GM21529 (cell line): ENCODE results near the gene EGR1.
A peak's percentile ranks its signal among the peaks of the same experiment; 100 is the strongest.

ENCODE experiments used
- ATAC-seq: cut with Tn5 transposase; IDR thresholded peaks from one replicate; pipeline ENCODE4 v1.9.1; 2021; ENCODE audit not compliant: unreplicated experiment

Gene EGR1

DNA sequence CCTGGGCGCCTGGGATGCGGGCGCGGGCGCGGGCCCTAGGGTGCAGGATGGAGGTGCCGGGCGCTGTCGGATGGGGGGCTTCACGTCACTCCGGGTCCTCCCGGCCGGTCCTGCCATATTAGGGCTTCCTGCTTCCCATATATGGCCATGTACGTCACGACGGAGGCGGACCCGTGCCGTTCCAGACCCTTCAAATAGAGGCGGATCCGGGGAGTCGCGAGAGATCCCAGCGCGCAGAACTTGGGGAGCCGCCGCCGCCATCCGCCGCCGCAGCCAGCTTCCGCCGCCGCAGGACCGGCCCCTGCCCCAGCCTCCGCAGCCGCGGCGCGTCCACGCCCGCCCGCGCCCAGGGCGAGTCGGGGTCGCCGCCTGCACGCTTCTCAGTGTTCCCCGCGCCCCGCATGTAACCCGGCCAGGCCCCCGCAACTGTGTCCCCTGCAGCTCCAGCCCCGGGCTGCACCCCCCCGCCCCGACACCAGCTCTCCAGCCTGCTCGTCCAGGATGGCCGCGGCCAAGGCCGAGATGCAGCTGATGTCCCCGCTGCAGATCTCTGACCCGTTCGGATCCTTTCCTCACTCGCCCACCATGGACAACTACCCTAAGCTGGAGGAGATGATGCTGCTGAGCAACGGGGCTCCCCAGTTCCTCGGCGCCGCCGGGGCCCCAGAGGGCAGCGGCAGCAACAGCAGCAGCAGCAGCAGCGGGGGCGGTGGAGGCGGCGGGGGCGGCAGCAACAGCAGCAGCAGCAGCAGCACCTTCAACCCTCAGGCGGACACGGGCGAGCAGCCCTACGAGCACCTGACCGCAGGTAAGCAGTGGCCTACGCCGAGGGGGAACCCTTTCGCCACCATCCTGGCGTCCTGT lies at the start of gene EGR1:
Gene EGR1 (plus strand): TSS at position 219 of the 864 bp plus-strand sequence. CDS start 283 bp downstream, at position 502.
- ATAC-seq, result peak; percentile 54

GRCh38 chr5:138418444-138418843 lies 46.8 kb upstream of the EGR1 start:
- no peak for ATAC-seq

GRCh38 chr5:138425079-138425478 lies 40.2 kb upstream of the EGR1 start:
- ATAC-seq, result no peak

DNA sequence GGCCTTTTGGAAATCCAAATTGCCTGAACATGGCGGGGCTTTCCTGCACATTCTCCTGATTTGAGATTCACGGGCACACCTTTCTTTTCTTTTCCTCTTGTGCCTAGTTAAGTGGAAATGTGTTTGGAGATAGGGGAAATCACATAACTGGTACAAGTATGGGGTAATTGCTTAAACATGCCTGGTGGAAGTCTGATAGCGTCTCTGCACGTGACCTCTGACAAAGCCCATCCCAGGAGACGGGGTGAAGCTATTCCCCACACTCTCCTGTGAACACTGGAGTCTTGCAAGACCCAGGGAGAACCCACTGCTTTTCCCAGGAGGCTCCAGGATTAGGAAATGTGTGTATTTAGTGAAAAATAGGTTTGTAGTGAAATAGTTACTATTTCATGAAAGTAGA lies 29.3 kb upstream of the EGR1 start:
- no peak for ATAC-seq

- ATAC-seq, result no peak
These were observed 27.1 kb upstream of the EGR1 start for GRCh38 chr5:138438003-138438723.

- ATAC-seq, result peak; percentile 79
These were observed 26.4 kb upstream of the EGR1 start, which contains the start of gene REEP2 for GRCh38 chr5:138438724-138439476. TSS of gene REEP2 (plus strand) at chr5:138439057. CDS start at chr5:138439209, 152 bp downstream.

DNA sequence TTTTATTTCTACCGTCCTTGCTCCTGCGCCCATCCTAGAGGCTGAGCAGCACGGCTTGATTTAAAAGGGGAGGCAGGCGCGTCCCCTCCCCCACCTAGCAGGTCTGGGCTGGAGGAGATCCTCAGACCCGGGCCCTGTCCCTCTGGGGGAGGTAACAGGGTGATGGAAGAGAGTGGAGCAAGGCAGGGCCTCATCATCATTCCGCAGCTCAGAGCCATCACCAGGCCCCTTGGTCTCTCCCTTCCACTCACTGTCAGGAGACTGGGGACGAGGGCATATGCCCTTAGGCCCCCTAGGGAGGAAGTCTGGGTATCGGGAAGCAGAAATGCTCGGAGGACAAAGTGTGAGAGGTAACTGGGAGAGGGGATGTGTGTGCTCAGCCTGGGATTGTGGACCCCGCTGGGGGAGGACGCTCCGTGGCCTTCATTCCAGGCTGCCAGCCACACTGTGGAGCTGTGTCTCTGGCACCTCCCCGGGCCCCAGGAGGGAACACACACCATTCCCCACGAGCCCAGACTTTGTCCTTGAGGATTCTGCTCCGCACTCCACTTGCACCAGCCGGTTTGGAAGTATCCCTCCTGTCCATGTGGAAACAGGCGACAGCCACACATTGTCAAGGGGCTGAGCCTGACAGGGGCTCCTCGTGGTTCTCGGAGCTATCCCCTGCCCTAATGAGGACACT lies 25.7 kb upstream of the EGR1 start:
- ATAC-seq, result no peak

- no peak for ATAC-seq
These were observed 24.9 kb upstream of the EGR1 start for GRCh38 chr5:138440159-138441073.

- ATAC-seq, result no peak
These were observed 24.1 kb upstream of the EGR1 start for GRCh38 chr5:138441221-138441620.

- no peak for ATAC-seq
These were observed 21.1 kb upstream of the EGR1 start for GRCh38 chr5:138444078-138444773.

DNA sequence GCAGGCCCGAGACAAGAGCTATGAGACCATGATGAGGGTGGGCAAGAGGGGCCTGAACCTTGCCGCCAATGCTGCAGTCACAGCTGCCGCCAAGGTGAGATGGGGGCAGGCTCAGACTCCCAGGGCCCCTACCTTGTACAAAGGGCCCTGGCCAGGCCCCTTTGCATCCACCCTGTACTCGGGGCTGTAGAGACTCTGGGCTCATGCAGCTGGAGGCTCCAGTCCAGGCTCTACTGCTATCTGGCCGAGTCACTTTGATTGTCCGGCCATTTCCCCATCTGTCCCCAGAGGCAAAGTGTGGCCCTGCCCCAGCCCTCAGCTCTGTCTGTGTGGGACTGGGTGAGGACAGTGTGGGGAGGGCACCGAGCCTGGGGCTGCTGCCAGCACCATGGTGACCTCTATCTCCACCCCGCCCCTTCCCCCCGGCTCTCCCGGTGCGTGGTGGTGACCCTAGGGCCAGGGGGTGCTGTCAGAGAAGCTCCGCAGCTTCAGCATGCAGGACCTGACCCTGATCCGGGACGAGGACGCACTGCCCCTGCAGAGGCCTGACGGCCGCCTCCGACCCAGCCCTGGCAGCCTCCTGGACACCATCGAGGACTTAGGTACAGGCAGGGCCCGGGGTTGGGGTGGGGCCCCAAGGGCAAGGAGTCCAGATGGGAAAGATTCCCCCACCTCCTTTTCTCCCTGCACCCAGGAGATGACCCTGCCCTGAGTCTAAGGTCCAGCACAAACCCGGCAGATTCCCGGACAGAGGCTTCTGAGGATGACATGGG lies 20.3 kb upstream of the EGR1 start:
- no peak for ATAC-seq

GRCh38 chr5:138445547-138446271 lies 19.6 kb upstream of the EGR1 start:
- no peak for ATAC-seq

GRCh38 chr5:138448070-138448469 lies 17.2 kb upstream of the EGR1 start:
- ATAC-seq, result no peak

DNA sequence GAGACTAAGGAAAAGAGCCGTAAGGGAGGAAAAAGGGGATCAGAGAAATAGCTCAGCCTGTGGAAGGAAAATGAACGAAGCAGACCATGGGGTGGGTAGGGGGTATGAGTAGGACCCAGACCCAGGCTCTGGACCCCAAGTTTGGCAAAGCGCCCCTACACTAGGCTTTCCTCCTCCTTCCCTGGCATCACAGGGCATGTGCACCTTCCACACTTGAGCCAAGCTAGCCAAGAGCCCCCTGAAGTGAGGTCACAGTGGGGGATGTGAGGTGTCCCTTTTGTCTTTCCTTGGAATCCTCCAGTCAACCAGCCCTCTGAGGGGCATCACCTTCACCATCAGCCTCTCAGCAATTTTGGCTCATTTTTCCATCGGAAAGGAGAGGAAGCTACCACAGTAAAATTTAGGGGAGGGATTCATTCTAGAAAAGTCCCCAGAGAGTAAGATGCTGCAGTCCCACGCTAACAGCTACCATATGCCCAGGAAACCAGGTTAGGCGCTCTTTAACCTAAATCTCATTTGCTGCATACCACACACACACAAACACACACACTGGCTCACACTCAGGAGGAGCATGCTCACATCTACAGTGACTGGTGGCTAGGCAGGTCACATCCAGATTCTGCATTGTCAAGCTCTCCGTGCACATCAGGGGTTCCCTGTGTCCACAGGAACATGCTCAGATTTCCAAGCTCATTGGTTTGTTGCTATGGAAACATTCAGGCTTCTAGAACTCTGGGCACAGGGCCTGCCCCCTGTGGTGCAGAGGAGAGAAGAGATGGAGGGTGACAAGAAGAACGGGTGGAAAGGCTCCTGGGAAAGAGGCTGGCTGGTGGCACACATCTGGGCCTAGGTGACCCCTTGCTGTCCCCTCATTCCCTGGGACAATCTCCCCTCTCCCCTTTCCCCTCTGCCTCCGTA lies 16.5 kb upstream of the EGR1 start:
- ATAC-seq, result no peak

DNA sequence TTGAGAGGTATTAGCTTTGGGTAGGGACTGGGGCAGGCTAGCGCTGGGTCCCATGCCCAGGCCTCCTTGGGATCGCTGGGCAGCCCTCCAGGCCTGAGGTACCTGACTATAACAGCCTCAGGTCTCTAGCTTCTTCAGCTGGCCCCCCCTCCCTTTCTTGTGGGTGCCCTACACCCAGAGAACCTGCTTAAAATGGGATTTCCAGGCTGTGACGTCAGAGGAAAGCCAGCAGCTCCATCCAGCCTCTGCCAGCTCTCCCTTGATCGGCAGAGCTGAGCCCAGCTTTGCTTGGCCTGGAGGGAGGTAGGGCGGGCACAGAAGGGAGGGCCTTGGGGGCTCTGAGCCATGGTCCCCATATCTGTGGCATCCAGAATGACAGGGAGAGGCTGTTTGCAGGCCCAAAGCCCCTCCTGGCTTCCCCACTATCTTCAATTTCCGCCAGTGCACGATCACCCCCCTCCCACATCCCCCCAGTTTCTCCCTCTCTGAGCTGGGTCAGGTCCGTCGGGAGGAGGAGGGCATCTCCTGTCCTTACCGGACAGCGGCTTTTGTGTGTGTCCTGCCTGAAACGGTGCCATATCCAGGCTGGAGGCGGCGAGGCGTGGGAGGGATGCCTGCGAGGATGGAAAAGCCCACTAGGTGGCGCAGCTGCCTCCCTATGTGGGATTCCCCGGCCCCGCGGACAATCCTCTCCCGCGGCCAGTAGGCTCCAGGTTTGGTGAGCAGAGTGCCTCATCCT lies 15.6 kb upstream of the EGR1 start:
- peak; percentile 88 for ATAC-seq

DNA sequence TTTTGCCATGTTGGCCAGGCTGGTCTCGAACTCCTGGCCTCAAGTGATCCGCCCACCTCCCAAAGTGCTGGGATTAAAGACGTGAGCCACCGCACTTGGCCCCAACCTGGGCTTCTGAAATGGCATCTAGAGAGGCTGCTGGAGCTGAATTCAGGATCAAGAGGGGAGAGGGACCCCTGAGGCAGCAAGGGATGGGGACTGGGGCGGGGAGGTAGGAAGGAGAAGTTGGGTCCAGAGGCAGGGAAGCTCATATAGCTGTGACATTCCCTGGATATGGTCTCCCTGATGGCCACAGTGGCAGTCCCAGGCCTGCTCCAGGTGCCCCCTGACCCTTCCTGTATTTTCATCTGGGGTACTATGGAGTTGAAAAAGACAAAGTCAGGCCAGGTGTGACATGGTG lies 14.3 kb upstream of the EGR1 start:
- no peak for ATAC-seq
